ENCODE results near the gene KLKB1. TPM values are rescaled to one million over a fixed set of nuclear protein-coding genes. Genes with fewer than 3 reads are reported as not detected.
"Not testable (repeated sequence)": the region's sequence is repeated elsewhere in the genome, so short reads cannot be mapped to it uniquely, and the experiment has no call there.

The KLKB1 gene
- total RNA-seq, 1 donor from 2014 or later = 0.26 TPM

DNA sequence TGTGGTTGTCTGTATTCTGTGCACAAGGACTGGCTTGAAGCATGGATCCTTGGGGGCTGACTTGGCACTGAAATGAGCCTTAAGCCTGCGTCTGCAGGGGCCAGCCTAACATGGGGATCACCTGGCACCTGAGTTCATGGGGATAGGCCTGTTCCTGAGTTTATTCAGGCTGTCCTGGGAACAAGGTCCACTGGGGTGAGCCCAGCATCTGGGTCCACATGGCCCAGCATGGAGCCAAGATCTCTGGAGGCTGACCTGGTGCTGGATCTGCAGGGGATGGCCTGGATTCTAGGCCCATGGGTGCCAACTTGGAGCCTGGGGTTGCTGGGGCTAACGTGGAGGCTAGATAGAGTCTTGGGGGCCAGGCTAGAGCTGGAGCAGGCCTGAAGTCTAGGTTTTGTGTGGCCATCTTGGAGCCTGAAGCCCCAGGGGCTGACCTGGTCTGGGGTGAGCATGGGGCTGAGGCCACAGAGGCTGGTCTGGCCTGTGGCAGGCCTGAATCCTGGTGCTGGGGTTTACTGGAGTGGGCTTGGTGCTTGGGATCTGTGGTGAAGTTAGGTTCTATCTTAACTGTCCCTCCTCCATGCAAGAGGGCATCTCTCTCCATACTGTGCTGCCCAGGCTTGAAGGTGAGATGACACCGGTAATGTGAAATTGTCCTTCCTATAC, 652 bp upstream of the KLKB1 start:
- no peak for DNase-seq (ENCODE audit: low read depth in 2 of 2)

DNA sequence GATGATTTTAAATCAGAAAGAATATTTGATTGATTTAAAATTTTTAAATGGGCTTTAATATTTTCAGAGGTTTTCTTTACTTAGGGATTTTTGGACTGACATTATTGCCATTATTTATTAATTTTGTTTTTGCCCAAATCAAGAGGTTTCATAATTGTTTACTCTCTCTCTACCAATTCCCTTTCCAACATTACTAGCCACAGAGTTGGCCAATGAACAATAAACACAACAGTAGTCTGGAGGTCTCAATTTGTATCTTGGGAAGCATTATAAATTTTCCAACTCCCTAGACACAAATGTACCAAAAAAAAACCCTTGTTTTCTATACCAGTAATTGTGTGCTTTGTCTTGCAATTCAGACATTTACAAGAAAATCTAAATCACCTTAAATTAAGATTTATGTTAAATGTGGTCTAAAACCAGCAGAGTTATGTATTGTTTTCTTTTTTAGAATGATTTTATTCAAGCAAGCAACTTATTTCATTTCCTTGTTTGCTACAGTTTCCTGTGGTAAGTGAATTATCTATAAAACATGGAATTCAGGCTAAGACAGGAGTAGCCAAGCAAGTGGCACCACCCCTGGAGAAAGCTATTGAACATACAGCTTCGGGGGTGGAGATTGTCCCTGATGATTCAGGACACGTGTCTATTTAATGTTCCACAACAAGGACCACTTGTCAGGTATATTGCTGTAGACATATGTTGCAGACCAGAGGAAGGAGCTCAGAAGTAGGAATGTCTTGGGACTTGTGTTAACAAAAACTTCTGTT, 622 bp downstream of the KLKB1 start:
- no peak for DNase-seq (ENCODE audit: low read depth in 2 of 2)

DNA sequence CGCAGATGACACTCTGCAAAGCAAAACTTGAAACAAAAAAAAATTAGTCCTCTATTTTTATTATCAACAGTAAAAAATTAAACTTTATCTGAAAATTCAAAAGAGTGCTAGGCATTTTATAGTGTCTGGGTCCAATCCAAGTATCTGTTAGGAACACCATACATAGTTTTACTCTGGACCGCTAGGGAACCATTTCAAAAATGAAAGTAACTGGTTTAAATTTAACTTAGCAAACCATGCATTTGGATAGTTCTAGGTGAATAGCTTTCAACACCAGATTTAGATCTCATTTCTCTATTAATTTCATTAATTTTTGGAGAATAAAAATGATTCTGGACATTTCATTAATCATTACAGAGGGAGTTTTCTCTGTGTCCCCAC, 1.2 kb downstream of the KLKB1 start:
- DNase-seq (ENCODE audit: low read depth in 2 of 2) = no peak

DNA sequence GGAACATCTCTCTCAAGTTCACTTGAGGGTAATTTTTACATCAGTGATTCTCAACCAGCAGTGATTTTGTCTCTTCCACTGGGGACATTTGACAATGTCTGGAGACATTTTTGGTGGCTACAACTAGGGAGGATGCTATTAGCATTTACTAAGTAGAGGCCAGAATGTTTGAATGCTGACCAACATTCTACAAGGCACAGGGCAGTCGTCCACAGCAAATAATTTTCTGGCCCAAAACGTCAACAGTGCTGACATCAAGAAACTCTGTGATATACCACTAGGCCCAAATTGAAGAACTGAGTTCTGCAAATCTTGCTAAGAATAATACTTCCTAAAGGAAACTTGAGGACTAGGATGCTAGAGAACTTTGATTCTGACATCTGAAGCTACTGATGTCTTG, 7.1 kb downstream of the KLKB1 start:
- no peak for DNase-seq (ENCODE audit: low read depth in 2 of 2)

DNA sequence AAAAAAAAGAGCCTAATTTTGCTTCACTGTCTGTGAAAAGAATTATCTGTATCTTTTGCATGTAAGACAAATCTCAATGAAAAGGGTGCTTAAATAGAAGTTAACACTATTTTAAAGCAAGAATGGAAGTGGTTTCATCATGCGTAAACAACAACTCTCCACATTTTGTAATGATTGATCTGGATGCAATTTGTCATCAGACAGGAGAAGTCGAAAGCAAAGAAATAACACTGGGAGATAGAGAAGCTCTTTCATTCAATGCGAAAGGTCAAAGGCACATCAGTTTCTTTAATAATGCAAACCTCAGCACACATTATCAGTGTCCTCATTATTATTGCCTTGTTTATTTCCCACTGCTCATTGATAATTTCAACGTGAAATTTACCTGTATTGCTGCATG, 8.8 kb downstream of the KLKB1 start:
- no peak for DNase-seq (ENCODE audit: low read depth in 2 of 2)

DNA sequence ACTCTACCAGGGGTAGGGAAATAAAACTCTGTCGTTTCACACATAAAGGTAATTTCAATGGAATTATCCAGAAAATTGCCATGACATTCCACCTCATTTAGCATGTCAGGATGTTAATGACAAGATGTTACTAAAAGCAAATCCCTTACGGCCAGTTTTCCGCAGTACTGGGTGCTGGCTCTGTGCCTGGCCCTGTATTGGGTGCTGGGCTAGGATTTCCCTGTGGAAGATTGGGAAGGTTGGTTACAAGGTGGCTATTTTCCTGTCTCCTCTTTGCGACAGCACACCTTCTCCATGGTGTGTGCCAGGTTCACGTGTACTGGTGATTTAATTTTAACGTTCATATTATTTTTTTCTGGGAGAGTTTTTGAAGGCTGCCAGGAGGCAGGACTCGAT, 13.1 kb downstream of the KLKB1 start:
- no peak for DNase-seq (ENCODE audit: low read depth in 2 of 2)

DNA sequence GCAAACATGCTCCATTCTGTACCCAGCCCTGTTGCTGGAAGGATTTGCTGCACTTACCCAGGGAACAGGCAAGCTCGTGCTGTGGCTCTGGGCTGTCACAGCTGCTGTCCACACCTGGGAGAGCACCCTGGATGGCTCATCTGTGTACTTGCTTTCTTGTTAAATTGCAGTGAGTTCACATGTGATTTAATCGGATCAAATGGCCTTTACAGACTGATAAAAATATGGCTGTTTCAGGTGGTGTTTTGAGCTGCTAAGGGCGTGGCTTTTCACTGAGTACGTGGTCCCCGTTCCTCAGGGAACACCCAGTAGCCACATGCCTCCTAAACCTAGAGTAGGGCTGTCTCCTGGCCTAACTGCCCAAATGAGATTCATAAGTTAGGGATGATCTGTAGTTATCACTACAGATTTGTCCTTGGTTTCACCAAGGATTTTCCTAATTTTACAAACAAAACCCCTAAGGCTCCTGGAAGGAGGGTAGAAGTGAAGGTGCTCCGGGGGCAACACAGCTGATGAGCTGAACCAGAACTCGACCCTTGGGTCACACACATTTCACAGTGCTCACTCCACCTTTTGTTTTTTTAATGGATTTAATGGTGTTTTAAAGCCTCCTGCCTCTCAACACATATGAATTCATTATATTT, 13.7 kb downstream of the KLKB1 start:
- DNase-seq (ENCODE audit: low read depth in 2 of 2) = no peak

DNA sequence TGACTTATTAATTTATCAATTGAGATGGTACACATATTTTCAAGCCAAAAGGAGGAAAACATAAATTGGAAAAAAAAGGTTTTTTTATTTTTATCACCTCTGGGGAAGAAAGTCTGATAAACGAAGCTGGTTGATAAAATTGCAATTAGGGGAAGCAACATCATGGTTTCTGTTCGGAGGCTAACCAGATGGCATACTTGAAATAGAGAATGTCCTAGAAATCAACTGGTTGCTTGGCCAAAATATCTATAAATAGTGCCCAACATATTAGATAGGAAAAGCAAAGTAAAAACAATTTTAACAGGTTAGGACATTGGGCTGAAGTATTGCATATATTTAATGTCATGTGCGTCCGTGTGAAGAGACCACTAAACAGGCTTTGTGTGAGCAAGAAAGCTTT, 14.3 kb downstream of the KLKB1 start:
- no peak for DNase-seq (ENCODE audit: low read depth in 2 of 2)

DNA sequence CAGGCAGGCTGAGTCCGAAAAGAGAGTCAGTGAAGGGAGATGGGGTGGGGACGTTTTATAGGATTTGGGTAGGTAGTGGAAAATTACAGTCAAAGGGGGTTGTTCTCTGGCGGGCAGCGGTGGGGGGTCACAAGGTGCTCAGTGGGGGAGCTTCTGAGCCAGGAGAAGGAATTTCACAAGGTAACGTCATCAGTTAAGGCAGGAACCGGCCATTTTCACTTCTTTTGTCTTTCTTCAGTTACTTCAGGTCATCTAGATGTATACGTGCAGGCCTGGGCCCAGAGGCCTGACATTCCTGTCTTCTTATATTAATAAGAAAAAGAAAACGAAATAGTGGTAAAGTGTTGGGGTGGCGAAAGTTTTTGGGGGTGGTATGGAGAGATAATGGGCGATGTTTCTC, 14.7 kb downstream of the KLKB1 start:
- not testable (repeated sequence) for DNase-seq (ENCODE audit: low read depth in 2 of 2)

DNA sequence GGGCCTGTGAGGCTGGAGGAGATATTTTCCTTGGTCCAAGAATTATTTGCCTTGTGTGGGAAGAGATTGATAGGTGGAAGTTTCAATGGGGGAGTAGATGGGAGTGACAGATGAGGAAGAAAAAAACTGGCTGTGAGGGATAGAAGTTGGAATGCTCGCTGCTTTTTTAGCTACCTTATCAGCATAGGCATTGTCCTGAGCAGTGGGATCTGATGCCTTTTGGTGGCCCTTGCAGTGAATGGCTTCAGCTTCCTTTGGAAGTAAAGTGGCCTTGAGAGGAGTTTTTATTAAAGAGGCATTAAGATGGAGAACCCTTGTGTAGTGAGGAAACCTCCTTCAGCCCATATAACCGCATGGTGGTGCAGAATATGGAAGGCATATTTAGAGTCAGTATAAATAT, 16.0 kb downstream of the KLKB1 start:
- DNase-seq (ENCODE audit: low read depth in 2 of 2) = no peak

DNA sequence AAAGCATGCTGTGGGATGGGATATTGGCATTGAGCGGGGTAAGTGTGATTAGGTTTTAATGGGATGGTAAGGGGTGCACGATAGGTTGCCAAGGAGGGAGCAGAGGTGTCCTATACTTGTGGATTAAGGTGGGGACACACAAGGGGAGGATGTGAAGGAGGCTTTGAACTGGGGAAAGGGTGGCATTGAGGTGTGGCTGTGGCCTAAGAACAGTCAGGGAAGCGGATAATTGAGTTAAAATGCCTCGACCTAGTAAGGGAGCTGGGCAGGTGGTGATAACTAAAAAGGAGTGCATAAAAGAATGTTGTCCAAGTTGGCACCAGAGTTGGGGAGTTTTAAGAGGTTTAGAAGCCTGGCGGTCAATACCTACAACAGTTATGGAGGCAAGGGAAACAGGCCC, 17.5 kb downstream of the KLKB1 start:
- DNase-seq (ENCODE audit: low read depth in 2 of 2) = no peak

DNA sequence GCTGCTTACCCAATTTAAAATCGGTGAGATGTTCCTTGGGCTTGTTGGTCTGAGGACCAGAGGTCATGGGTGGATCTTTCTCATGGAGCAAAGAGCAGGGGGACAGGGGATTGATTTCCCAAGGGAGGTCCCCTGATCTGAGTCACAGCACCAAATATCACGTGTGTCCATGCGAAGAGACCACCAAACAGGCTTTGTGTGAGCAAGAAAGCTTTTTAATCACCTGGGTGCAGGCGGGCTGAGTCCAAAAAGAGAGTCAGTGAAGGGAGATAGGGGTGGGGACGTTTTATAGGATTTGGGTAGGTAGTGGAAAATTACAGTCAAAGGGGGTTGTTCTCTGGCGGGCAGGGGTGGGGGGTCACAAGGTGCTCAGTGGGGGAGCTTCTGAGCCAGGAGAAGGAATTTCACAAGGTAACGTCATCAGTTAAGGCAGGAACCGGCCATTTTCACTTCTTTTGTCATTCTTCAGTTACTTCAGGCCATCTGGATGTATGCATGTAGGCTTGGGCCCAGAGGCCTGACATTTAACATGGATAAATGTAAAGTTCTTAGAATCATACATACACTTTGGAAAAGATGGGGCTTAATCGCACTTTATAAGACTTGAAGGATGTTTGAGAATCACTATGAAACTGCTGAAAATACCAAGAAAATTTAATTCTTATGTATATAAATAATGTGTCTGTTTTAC, 19.9 kb downstream of the KLKB1 start:
- DNase-seq (ENCODE audit: low read depth in 2 of 2) = not testable (repeated sequence)

DNA sequence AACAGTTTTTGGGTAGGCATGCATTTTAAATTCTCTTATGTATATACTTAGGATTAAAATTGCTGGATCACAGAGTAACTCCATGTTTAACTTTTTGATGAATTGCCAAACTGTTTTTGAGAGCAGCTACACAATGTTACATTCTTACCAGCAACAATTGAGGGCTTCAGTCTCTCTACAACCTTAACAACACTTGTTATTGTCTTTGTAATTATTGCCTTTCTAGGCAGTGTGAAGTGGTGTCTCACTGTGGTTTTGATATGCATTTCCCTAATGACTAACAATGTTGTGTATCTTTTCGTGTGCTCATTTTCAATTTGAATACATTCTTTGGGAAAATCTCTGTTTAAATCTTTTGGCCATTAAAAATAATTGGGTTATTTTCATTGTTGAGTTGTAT, 21.3 kb downstream of the KLKB1 start:
- DNase-seq (ENCODE audit: low read depth in 2 of 2) = no peak

DNA sequence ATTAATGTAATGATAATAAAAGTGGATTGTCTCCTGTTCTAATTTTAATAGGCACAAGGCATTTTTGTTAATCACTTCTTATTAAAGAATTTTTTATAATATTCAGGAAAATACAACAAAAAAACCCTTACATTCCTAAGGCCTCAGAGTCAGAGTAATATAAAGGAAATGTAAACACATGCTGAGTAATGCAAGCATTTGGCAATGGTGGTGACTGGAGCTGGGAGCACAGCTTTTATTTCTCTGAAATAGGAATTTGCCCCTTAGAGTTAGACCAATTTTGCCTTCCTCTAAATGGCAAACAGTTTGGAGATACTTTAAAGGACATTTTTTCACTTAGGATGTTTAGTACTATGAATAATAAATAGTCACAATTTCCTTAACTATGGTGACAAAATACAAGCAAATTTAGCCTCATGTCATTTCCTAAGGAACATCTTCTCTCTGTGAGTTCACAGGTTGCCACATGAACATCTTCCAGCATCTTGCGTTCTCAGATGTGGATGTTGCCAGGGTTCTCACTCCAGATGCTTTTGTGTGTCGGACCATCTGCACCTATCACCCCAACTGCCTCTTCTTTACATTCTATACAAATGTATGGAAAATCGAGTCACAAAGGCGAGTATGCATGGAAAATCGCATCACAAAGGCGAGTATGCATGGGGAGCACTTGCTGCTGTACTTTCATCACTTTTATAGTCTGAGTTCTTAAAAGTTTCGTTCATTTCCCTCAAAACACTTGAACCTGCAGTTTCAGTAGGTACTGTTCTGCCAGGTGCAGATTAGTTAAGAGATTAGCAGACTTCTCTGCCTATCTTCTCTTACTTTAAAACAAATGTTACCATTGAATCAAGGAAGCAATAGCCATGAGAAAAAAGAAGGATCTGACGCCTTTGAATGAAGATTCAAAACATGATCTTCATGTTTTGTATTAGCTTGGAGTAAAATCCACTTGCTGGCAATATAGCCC, 22.8 kb downstream of the KLKB1 start:
- DNase-seq (ENCODE audit: low read depth in 2 of 2) = no peak

DNA sequence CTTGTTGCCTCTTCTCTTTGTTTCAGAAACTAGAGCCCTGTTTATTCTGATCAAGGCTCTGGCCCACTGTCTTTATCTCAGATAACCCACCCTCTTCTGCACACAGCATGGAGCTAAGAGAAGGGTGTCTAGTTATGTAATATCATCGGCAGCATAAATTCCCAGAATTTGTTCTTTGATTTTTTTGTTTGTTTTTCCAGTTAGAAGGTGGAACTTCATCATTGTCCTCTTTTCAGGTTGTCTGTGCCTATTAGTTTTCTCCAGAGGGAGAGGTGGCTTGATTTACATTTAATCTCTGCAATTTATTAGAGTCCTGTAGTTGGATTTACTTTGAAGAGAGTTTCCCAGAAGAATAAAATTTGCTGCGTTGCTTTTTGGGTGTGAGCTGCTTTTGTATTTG, 23.5 kb downstream of the KLKB1 start:
- DNase-seq (ENCODE audit: low read depth in 2 of 2) = no peak

DNA sequence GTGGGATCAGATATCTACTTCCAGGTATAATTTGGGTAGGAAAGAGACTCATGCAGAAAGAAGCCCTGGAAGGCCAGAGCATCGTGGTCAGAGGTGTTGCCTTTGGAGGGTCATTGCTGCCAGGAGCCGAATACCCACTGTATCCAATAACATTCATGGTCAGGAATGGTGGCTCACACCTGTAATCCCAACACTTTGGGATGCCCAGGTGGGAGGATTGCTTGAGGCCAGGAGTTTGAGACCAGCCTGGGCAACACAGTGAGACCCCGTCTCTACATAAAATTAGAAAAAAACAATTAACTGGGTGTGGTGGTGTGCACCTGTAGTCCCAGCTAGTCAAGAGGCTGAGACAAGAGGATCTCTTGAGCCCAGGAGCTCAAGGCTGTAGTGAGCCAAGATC, 27.8 kb downstream of the KLKB1 start:
- DNase-seq (ENCODE audit: low read depth in 2 of 2) = no peak

DNA sequence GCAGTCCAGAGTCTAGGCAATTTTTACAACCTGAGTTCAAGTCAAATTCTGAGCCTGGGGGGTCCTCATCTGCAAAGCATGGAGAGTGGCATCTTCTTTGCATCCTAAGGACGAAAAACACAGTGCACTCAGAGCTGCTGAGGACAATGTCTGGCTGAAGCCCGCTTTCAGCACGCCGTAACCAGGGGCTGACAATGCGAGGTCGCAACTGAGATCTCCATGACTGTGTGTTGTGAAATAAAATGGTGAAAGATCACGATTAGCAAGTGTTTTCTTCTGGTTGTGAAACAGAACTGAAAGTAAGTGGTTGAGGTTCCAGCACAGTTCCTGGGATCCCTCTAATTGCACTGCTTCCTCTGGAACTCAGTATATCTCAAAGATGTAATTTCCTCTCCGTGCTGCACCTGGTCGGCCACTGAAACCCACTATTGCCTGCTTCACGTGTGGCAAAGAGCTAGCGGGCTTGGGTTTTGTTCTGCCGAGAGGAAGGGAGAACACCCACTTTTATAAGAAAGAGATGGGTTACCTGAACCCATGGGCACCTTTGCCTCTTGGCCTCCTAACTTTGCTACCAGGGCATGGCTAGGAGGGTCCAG, 31.0 kb downstream of the KLKB1 start:
- DNase-seq (ENCODE audit: low read depth in 2 of 2) = no peak

DNA sequence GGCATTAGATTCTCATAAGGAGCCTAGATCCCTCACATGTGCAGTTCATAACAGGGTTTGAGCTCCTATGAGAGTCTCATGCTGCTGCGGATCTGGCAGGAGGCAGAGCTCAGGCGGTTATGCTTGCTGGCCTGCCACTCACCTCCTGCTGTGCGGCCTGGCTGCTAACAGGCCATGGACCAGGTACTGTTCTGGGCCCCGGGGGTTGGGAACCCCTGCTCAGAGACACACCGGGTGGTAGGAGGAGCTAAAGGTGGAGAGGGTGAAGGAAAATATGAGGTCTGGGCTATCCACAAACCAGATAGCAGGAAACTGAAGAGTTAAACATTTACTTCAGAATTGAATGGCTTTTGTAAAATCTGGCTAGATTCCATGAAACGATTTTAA, 32.8 kb downstream of the KLKB1 start:
- DNase-seq (ENCODE audit: low read depth in 2 of 2) = no peak

DNA sequence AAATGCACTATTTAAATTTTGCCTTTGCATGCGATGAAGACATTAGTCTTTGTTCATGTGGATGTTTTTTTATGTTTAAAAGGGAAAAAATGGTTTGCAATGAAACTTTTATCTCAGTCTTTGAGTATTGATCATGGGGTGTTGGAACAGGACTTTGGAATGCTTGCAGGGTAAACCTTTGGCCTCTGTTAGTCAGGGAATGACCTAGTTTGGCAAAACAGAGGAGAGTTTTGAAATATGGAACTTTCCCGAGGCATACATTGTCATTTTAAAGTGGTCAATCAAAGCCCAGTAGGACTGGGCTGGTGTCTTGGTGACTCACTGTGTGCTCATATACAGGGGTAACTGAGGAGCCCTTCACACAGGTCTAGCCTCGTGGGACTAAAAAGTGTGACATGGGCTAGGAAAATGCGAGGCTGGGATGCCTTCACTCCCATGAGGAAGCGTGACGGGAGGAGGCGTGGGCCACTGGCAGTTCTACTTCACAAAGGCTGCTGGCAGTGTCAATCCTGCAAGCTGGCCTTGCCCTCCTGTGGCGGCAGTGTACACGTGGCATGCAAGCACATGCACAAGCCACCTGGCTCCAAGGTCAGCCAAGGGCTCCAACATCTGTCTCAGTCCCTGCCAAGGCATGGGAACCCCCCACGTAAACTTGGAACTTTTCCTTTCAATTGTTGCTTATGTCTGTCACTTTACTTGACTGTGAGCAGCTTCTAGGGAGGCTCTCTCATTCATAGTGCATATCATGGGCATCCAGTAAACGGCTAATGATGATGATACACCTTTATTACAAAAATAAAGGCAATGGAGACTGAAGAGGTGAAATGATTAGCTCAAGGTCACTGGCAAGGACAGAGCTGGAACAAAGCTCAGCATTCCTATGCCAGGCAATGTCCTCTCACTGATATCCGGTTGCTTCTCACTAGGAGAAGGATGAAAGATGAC, 33.5 kb downstream of the KLKB1 start:
- DNase-seq (ENCODE audit: low read depth in 2 of 2) = no peak

DNA sequence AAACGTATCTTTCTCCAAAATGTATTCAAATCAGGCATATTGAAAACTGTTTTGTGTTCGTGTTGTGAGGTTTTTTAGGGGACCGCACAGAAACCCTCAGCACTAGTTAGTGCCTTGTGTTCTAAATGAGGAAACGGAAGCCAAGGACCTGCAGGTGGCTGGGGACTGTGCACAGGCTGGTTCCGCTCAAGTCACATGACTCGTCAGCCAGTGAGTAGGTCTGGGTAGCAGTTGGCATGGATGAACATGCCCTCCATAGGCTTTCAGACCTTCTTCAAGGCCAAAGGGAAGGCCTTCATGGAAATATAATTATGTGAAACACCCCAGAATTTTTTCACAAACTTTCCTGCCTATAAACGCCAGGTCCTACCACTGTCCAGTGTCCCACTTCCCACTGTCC, 37.4 kb downstream of the KLKB1 start:
- DNase-seq (ENCODE audit: low read depth in 2 of 2) = no peak

Measured in dermis microvascular lymphatic vessel endothelial cell (primary cell).